Activated naive CD4-positive, alpha-beta T cell treated with anti-CD3 and anti-CD28 coated beads, Interleukin-2, amount 50 U/mL, for 24 hours (primary cell): ENCODE data around the gene HES3.

Source experiments
- H3K27ac Mint-ChIP-seq: one replicate; pipeline ENCODE4 v1.8.0; 2021; ENCODE audit warnings: mild to moderate bottlenecking, mixed read lengths
- H3K27me3 Mint-ChIP-seq: one replicate; pipeline ENCODE4 v1.8.0; 2021; ENCODE audit warnings: mixed read lengths
- H3K36me3 Mint-ChIP-seq: one replicate; pipeline ENCODE4 v1.8.0; 2021; ENCODE audit warnings: mixed read lengths
- H3K4me1 Mint-ChIP-seq: one replicate; pipeline ENCODE4 v1.8.0; 2021; ENCODE audit warnings: mixed read lengths
- H3K4me3 Mint-ChIP-seq: one replicate; pipeline ENCODE4 v1.8.0; 2021; ENCODE audit warnings: mild to moderate bottlenecking, mixed read lengths
- H3K9me3 Mint-ChIP-seq: one replicate; pipeline ENCODE4 v1.8.0; 2021; ENCODE audit warnings: mixed read lengths

Gene HES3

DNA sequence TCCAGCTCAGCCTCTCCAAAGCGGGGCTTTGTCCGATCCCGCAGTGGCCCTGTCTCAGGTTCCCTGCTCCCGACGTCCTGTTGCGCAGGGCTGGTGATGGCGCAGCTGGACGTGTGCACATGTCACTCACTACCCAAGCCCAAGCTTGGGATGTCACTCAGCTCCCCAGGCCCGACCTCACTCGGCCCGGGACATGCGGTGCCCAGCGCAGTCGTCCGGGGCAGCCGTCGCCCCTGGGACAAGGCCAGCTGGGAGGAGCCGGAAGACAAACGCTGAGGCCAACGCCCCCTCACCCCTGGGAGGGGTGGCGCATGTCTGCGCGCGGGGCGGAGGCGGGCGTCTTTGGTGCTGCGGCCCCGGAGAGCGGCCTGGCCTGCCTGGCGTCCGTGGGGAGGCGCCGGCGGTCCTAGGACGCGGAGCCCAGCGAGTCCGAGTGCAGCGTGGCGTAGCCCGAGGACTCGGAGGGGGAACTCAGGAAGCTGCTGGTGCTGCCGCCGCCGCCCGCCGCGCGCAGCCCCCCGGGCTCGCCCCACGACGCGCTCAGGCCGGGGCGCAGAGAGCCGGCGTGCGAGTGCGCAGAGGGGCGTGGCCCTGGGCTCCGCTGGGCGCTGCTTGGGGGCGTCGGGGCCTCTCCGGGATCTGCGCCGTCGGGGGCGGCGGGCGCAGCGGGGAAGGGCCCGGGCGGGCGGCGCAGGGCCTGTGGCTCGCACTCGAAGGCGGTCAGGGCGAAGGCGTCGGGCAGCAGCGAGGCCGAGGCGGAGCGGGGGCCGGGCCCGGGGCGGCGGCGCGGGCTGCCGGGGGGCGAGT is 5.2 kb downstream of the HES3 start:
- Mint-ChIP-seq H3K27me3 (peaks cover 33% of the 10 kb centered on the region), H3K4me1 (peaks cover 15% of the 10 kb centered on the region), H3K36me3 (no peaks in the 10 kb centered on the region), H3K27ac (no peak overlapping the region), H3K9me3 (no peaks in the 10 kb centered on the region), H3K4me3 (no peak overlapping the region)

DNA sequence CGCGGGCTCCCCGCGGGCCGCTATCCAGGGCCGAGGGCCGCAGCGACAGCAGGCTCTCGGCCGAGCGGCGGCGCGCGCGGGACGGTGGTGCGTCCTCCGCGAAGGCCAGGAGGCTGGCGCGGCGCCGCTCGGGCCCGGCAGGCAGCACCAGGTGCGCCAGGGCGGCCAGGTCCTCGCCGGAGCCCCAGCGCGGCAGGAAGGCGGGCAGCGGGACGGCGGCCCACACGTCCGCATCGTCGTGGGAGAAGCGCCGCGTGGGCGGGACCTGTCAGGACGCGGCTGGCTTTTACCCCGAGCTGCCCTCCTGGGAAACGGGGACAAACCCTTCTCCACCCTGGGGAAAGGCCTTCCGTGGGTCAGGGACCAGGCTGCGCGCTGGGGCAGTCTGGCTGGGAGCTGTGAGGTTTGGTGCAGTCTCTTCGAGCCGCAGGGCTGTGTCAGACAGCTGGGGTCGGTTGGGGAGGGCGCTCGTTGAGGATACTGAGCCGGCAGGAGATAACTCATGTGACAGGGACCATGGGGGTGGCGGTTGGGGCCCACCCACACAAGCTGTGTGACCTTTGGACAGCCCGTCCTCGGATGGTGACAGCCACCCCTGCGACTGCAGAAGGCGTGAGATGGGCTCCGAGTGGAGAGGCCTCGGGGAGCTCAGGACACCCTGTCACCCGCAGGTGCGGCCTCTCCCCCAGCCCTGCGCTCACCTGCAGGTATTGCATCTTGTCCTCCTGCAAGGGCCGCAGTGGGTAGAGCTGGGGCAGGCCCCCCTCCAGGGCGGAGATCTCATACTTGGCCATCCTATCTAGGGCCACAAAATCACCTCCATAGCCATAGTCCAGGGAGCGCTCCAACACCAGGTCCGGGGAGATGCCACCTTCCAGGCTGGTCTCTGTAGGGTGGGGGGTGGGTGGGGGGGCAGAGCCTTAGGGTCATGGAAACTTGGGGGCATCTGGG is 6.0 kb downstream of the HES3 start:
- H3K27ac Mint-ChIP-seq: no peak overlapping the region
- peaks cover 30% of the 10 kb centered on the region for H3K27me3 Mint-ChIP-seq
- H3K4me3 Mint-ChIP-seq: no peak overlapping the region
- H3K4me1 Mint-ChIP-seq: peaks cover 15% of the 10 kb centered on the region
- no peaks in the 10 kb centered on the region for H3K9me3 Mint-ChIP-seq
- H3K36me3 Mint-ChIP-seq: no peaks in the 10 kb centered on the region

- H3K4me3 Mint-ChIP-seq: no peak overlapping the region
- H3K27me3 Mint-ChIP-seq: peaks cover 28% of the 10 kb centered on the region
- H3K27ac Mint-ChIP-seq: no peak overlapping the region
- H3K9me3 Mint-ChIP-seq: no peaks in the 10 kb centered on the region
- no peaks in the 10 kb centered on the region for H3K36me3 Mint-ChIP-seq
- H3K4me1 Mint-ChIP-seq: peaks cover 13% of the 10 kb centered on the region
Observed at GRCh38 chr1:6251233-6251632, 7.3 kb downstream of the HES3 start.

- Mint-ChIP-seq H3K27ac (no peak overlapping the region), H3K4me3 (no peak overlapping the region), H3K27me3 (peaks cover 23% of the 10 kb centered on the region), H3K9me3 (no peaks in the 10 kb centered on the region), H3K4me1 (peaks cover 7% of the 10 kb centered on the region), H3K36me3 (no peaks in the 10 kb centered on the region)
Observed at GRCh38 chr1:6251681-6252373, 7.8 kb downstream of the HES3 start.

GRCh38 chr1:6252374-6252710 is 8.4 kb downstream of the HES3 start:
- Mint-ChIP-seq H3K36me3 (no peaks in the 10 kb centered on the region), H3K9me3 (no peaks in the 10 kb centered on the region), H3K27me3 (peaks cover 20% of the 10 kb centered on the region), H3K4me1 (peaks cover 3% of the 10 kb centered on the region), H3K4me3 (no peak overlapping the region), H3K27ac (no peak overlapping the region)

- no peaks in the 10 kb centered on the region for H3K9me3 Mint-ChIP-seq
- no peaks in the 10 kb centered on the region for H3K36me3 Mint-ChIP-seq
- peaks cover 13% of the 10 kb centered on the region for H3K27me3 Mint-ChIP-seq
- no peak overlapping the region for H3K27ac Mint-ChIP-seq
- H3K4me1 Mint-ChIP-seq: peaks cover 2% of the 10 kb centered on the region
- H3K4me3 Mint-ChIP-seq: no peak overlapping the region
Observed at GRCh38 chr1:6253380-6253779, 9.4 kb downstream of the HES3 start.

- Mint-ChIP-seq H3K9me3 (no peaks in the 10 kb centered on the region), H3K27me3 (peaks cover 9% of the 10 kb centered on the region), H3K27ac (no peak overlapping the region), H3K36me3 (no peaks in the 10 kb centered on the region), H3K4me3 (no peak overlapping the region), H3K4me1 (peaks cover 4% of the 10 kb centered on the region)
Observed at GRCh38 chr1:6254691-6255090, 10.7 kb downstream of the HES3 start.

- Mint-ChIP-seq H3K9me3 (no peaks in the 10 kb centered on the region), H3K36me3 (no peaks in the 10 kb centered on the region), H3K27ac (no peak overlapping the region), H3K4me3 (no peak overlapping the region), H3K4me1 (peaks cover 4% of the 10 kb centered on the region), H3K27me3 (peaks cover 2% of the 10 kb centered on the region)
Observed at GRCh38 chr1:6256645-6257044, 12.7 kb downstream of the HES3 start.

- Mint-ChIP-seq H3K9me3 (no peaks in the 10 kb centered on the region), H3K27me3 (peaks cover 4% of the 10 kb centered on the region), H3K27ac (no peak overlapping the region), H3K4me3 (no peak overlapping the region), H3K4me1 (peaks cover 4% of the 10 kb centered on the region), H3K36me3 (no peaks in the 10 kb centered on the region)
Observed at GRCh38 chr1:6257541-6258069, 13.6 kb downstream of the HES3 start.

GRCh38 chr1:6258675-6259074 is 14.7 kb downstream of the HES3 start:
- peak overlapping the region; percentile 57 for H3K4me3 Mint-ChIP-seq

DNA sequence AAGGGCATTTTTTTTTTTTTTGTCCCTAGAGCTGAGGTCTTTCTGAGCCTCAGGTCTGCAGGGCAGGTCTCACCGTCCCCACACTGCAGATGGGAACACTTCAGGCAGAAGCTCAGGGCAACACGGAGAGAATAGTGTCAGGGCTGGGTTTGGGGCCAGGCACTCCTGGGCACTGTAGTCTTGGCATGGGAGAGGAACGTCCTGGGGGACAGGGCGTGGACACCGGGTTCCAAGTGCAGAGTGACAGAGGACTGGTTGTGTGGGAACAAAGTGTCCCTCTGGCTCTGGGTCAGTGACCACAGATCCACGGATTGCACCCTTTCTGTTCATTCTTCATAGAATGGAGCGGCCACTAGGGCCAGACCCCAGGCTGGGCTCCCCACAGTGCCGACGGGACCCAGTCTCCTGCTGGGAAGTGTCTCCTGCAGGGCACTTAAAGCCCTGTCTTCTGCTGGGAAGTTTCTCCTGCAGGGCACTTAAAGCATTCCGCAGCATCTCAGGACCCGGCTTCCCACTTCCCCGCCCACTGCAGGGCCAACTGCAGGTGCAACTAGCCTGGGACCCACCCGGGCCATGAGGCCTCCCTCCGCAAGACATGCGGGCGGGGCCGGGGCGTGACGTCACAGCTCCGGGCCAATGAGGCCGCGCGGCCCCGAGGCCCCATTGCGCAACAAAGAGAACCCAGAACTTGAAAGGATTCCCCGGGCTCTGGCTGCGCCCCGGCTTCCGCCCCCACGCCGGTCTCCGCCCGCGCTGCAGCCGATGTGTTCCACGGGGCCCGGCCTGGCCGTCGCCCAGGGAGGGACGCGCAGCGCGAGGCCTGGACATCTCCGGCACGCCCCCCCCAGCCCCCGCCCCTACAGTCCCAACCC is 15.7 kb downstream of the HES3 start:
- Mint-ChIP-seq H3K27ac (no peak overlapping the region), H3K4me1 (peaks cover 4% of the 10 kb centered on the region), H3K36me3 (no peaks in the 10 kb centered on the region), H3K9me3 (no peaks in the 10 kb centered on the region), H3K27me3 (peaks cover 4% of the 10 kb centered on the region), H3K4me3 (peak overlapping the region; percentile 44)

More at GRCh38 chr1:6258675-6259074, 14.7 kb downstream of the HES3 start:
- peaks cover 4% of the 10 kb centered on the region for H3K27me3 Mint-ChIP-seq
- no peaks in the 10 kb centered on the region for H3K9me3 Mint-ChIP-seq
- H3K4me1 Mint-ChIP-seq: peaks cover 4% of the 10 kb centered on the region
- no peak overlapping the region for H3K27ac Mint-ChIP-seq
- no peaks in the 10 kb centered on the region for H3K36me3 Mint-ChIP-seq

GRCh38 chr1:6260433-6260934 is 16.5 kb downstream of the HES3 start:
- H3K4me1 Mint-ChIP-seq: peaks cover 4% of the 10 kb centered on the region
- H3K9me3 Mint-ChIP-seq: no peaks in the 10 kb centered on the region
- H3K27me3 Mint-ChIP-seq: peaks cover 4% of the 10 kb centered on the region
- H3K4me3 Mint-ChIP-seq: no peak overlapping the region
- no peak overlapping the region for H3K27ac Mint-ChIP-seq
- H3K36me3 Mint-ChIP-seq: no peaks in the 10 kb centered on the region

- Mint-ChIP-seq H3K4me3 (peak within 1 kb of the TSS; percentile 63), H3K27ac (no peak within 1 kb of the TSS), H3K4me1 (peaks cover 4% of the 10 kb centered on the region), H3K36me3 (no peaks in the 10 kb centered on the region), H3K27me3 (peaks cover 4% of the 10 kb centered on the region), H3K9me3 (no peaks in the 10 kb centered on the region)
Observed at GRCh38 chr1:6260961-6261614, 17.1 kb downstream of the HES3 start, which contains the start of gene GPR153. TSS of gene GPR153 (minus strand) at chr1:6261098. CDS start at chr1:6254905, 6,193 bp downstream.

DNA sequence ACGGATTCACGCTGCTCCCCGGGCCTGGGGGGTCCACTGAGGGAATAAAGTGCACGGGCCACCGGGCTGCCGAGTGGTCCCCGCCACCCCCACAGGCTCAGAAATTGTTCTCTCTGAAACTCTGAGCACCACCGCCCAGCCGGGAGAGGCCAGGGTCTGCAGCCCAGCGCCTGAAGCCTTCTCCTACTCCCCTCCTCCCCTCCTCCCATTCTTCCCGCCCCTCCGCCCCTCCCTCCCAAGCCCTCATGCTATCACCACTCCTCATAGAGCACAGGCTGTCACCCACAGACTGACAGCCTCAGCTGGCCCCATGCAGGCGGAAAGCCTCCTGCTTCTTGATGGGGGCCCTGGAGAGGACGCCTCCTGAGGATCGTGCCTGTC is 17.6 kb downstream of the HES3 start:
- no peaks in the 10 kb centered on the region for H3K9me3 Mint-ChIP-seq
- H3K27me3 Mint-ChIP-seq: peaks cover 4% of the 10 kb centered on the region
- no peaks in the 10 kb centered on the region for H3K36me3 Mint-ChIP-seq
- peak overlapping the region; percentile 63 for H3K4me3 Mint-ChIP-seq
- H3K4me1 Mint-ChIP-seq: peaks cover 4% of the 10 kb centered on the region
- H3K27ac Mint-ChIP-seq: no peak overlapping the region
